Esophagus muscularis mucosa (tissue), 3 donors: ENCODE measurements around the gene PDK2.

Experiments
- POLR2A ChIP-seq: fragments of 450-650 bp; IDR thresholded peaks from one replicate; pipeline ENCODE4 v1.6.1; 2017; ENCODE audit warnings: antibody characterized with exemption, moderate library complexity, mild to moderate bottlenecking, low read depth
- POLR2AphosphoS5 ChIP-seq, 2 donors: sonication (generic); formaldehyde crosslinking; IDR thresholded peaks; one replicate each; pipeline ENCODE4 v1.6.1; 2017; ENCODE audit warnings: antibody characterized with exemption in 2 of 2
- TF ChIP-seq, protein P1 (sequence below), 3 experiments: fragments of 200-600 bp in 2 of 3; fragments of 450-650 bp in 1 of 3; sonication (generic) in 2 of 3; IDR thresholded peaks; one replicate each; pipeline ENCODE4 v1.5.1; 2017 to 2019; ENCODE audit warnings: antibody characterized with exemption in 3 of 3, mild to moderate bottlenecking in 2 of 3, moderate library complexity in 1 of 3

DNA sequence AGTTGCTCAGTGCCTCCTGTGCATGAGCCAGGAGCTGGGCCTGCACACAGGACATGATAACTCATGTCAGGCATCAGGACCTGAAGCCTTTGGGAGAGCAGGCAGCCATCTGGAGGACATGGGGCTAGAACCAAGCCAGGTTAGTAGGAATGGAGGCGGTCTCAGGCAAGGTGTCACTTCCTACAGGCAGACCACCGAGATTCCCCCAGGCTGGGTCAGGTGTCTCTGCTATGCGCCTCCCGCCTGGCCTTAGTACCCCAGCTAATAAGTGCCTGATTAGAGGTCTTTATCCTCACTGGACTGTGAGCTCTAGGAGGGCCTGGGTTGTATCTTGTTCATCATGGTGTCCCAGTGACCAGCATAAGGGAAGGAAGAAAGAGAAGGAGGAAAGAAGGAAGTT lies 19.2 kb downstream of the PDK2 start:
- TF ChIP-seq, protein P1, sequence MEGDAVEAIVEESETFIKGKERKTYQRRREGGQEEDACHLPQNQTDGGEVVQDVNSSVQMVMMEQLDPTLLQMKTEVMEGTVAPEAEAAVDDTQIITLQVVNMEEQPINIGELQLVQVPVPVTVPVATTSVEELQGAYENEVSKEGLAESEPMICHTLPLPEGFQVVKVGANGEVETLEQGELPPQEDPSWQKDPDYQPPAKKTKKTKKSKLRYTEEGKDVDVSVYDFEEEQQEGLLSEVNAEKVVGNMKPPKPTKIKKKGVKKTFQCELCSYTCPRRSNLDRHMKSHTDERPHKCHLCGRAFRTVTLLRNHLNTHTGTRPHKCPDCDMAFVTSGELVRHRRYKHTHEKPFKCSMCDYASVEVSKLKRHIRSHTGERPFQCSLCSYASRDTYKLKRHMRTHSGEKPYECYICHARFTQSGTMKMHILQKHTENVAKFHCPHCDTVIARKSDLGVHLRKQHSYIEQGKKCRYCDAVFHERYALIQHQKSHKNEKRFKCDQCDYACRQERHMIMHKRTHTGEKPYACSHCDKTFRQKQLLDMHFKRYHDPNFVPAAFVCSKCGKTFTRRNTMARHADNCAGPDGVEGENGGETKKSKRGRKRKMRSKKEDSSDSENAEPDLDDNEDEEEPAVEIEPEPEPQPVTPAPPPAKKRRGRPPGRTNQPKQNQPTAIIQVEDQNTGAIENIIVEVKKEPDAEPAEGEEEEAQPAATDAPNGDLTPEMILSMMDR (IDR thresholded peaks at IDR 0.05): no peak
- no peak for TF ChIP-seq POLR2A
- no peak for TF ChIP-seq POLR2AphosphoS5 (IDR thresholded peaks at IDR 0.05)
